OCI-LY1 (cell line): ENCODE results near the gene NKX2-8.

ENCODE experiments used
- H2AFZ ChIP-seq: fragments of 200-600 bp; sonication (generic), shearing (Covaris generic); 2 replicates; pipeline ENCODE4 v1.6.0; 2014; ENCODE audit warnings: antibody characterized with exemption, mild to moderate bottlenecking, low read length
- H3F3A ChIP-seq: fragments of 200-600 bp; sonication (generic), shearing (Covaris generic); 2 replicates; pipeline ENCODE4 v1.6.0; 2014; ENCODE audit warnings: mild to moderate bottlenecking, antibody characterized with exemption, low read length, moderate library complexity; ENCODE audit not compliant: insufficient read depth
- H3K27ac ChIP-seq: fragments of 200-600 bp; sonication (generic); 2 replicates; pipeline ENCODE4 v1.5.1; 2014; ENCODE audit warnings: low read length, mixed run types, mild to moderate bottlenecking, low read depth; ENCODE audit not compliant: poor library complexity, severe bottlenecking
- H3K27me3 ChIP-seq: fragments of 200-600 bp; sonication (generic); 2 replicates; pipeline ENCODE4 v1.6.0; 2014; ENCODE audit warnings: antibody characterized with exemption, mild to moderate bottlenecking, low read length, moderate library complexity; ENCODE audit not compliant: insufficient read depth
- H3K36me3 ChIP-seq: fragments of 200-600 bp; sonication (generic); 2 replicates; pipeline ENCODE4 v1.6.1; 2014; ENCODE audit warnings: mild to moderate bottlenecking, antibody characterized with exemption, low read length, moderate library complexity, mixed read lengths; ENCODE audit not compliant: insufficient read depth
- H3K4me1 ChIP-seq: fragments of 200-600 bp; sonication (generic); 2 replicates; pipeline ENCODE4 v1.5.1; 2014; ENCODE audit warnings: mild to moderate bottlenecking, low read length, moderate library complexity; ENCODE audit not compliant: insufficient read depth, severe bottlenecking
- H3K4me2 ChIP-seq: fragments of 200-600 bp; sonication (generic), shearing (Covaris generic); 2 replicates; pipeline ENCODE4 v1.6.1; 2014; ENCODE audit warnings: low read length
- H3K4me3 ChIP-seq: fragments of 200-600 bp; sonication (generic); 2 replicates; pipeline ENCODE4 v1.5.1; 2014; ENCODE audit warnings: low read length, low read depth, mild to moderate bottlenecking, mixed read lengths; ENCODE audit not compliant: poor library complexity, severe bottlenecking
- H3K79me2 ChIP-seq: fragments of 200-600 bp; shearing (Covaris generic); 2 replicates; pipeline ENCODE4 v1.6.1; 2016; ENCODE audit warnings: mixed run types, low read length, mixed read lengths; ENCODE audit not compliant: insufficient read depth
- H3K9ac ChIP-seq: fragments of 200-600 bp; sonication (generic), shearing (Covaris generic); 2 replicates; pipeline ENCODE4 v1.6.1; 2014; ENCODE audit warnings: mild to moderate bottlenecking, low read length, mixed read lengths
- H3K9me2 ChIP-seq: fragments of 200-600 bp; sonication (generic), shearing (Covaris generic); 2 replicates; pipeline ENCODE4 v1.6.1; 2014; ENCODE audit warnings: low read depth, mild to moderate bottlenecking, low read length, mixed read lengths
- H3K9me3 ChIP-seq: fragments of 200-600 bp; shearing (Covaris generic); 2 replicates; pipeline ENCODE4 v1.6.1; 2014; ENCODE audit warnings: low read length, mixed read lengths
- H4K20me1 ChIP-seq: fragments of 200-600 bp; sonication (generic), shearing (Covaris generic); 2 replicates; pipeline ENCODE4 v1.6.0; 2016; ENCODE audit warnings: mild to moderate bottlenecking, low read length; ENCODE audit not compliant: insufficient read depth
- EZH2 ChIP-seq: fragments of 200-600 bp; sonication (generic), shearing (Covaris generic); IDR thresholded peaks from 2 replicates; pipeline ENCODE4 v1.8.0; 2017; ENCODE audit warnings: borderline replicate concordance, mixed run types, mild to moderate bottlenecking, antibody characterized with exemption, low read length, moderate library complexity, mixed read lengths
- TF ChIP-seq, protein P1 (sequence below): fragments of 200-600 bp; sonication (generic), shearing (Covaris generic); IDR thresholded peaks from 2 replicates; pipeline ENCODE4 v1.5.1; 2017; ENCODE audit warnings: mild to moderate bottlenecking, antibody characterized with exemption, low read length, moderate library complexity, mixed read lengths

The NKX2-8 gene

DNA sequence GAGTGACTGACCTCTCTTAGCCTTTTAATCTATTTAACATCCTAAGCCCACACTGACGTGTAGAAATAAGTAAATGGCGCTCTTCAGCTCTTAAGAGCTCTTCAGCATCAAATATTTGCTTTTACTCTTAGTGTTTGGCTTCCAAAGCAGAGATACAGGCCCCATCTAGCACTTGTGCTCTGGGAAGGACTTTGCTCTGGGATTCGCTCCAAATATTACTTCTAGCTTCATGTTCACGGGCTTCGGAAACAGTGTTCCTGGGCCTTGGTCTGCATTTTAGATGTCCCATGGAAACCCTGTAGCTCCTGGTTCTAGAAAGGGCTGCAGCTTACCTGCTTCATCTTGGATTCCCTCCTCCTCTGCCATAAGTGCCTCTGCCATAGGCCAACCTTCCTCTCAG lies 2.7 kb upstream of the NKX2-8 start:
- TF ChIP-seq EZH2: no peak
- TF ChIP-seq, protein P1, sequence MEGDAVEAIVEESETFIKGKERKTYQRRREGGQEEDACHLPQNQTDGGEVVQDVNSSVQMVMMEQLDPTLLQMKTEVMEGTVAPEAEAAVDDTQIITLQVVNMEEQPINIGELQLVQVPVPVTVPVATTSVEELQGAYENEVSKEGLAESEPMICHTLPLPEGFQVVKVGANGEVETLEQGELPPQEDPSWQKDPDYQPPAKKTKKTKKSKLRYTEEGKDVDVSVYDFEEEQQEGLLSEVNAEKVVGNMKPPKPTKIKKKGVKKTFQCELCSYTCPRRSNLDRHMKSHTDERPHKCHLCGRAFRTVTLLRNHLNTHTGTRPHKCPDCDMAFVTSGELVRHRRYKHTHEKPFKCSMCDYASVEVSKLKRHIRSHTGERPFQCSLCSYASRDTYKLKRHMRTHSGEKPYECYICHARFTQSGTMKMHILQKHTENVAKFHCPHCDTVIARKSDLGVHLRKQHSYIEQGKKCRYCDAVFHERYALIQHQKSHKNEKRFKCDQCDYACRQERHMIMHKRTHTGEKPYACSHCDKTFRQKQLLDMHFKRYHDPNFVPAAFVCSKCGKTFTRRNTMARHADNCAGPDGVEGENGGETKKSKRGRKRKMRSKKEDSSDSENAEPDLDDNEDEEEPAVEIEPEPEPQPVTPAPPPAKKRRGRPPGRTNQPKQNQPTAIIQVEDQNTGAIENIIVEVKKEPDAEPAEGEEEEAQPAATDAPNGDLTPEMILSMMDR: no peak
- Histone ChIP-seq H4K20me1 (no peaks in the 10 kb centered on the region), H3K27ac (no peak overlapping the region), H3K36me3 (no peaks in the 10 kb centered on the region), H3K9me2 (no peaks in the 10 kb centered on the region), H3K79me2 (no peaks in the 10 kb centered on the region), H3K9ac (no peak overlapping the region), H3K27me3 (no peaks in the 10 kb centered on the region), H2AFZ (no peak overlapping the region), H3K9me3 (no peaks in the 10 kb centered on the region), H3F3A (no peaks in the 10 kb centered on the region), H3K4me1 (no peaks in the 10 kb centered on the region), H3K4me3 (no peak overlapping the region), H3K4me2 (no peak overlapping the region)

DNA sequence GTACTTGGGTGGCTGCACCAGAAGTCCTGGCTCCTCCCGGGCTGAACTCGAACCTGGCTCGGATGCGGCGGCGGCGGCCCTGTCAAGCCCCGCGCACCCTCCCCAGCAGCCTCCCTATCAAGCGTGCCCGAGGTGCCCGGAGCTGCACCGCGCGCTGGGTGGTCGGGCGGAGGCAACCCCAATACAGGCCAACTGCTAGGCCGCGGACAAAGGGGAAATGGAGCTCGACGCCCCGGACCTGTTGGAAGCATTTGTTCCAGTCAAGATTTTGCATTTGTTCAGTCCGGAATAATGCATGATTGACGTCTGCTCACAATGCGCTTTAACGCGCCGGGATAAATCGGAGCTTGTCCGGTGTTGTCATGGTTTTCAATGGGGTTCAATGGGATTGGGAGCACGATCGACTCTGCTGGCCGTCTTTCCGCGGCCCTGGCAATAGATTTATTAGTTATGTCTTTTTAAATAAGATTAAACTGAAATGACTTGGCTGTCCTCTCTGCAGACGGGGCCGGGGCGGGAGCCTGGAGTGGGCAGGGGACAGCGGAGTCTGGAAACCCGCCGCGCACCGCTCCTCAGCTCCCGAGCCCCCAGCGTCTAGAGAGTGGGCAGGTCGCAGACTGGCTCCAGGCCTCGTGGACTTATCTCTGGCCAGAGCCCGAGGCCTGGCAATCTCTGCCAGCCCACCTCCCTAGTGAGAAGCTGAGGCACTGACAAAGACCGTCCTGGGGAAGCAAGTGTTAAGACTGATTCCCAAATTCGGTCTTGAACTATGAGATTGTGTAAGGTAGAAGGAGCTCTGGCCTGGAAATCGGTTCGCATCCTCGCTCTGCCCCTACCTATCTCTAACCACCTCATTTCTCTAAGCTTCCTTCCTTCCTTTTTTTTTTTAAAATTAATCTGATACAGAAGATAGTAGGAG lies 1.7 kb upstream of the NKX2-8 start:
- Histone ChIP-seq H3K27me3 (no peaks in the 10 kb centered on the region), H4K20me1 (no peaks in the 10 kb centered on the region), H2AFZ (no peak overlapping the region), H3F3A (no peaks in the 10 kb centered on the region), H3K4me3 (no peak overlapping the region), H3K36me3 (no peaks in the 10 kb centered on the region), H3K27ac (no peak overlapping the region), H3K4me1 (no peaks in the 10 kb centered on the region), H3K4me2 (no peak overlapping the region), H3K9ac (no peak overlapping the region), H3K79me2 (no peaks in the 10 kb centered on the region), H3K9me2 (no peaks in the 10 kb centered on the region), H3K9me3 (no peaks in the 10 kb centered on the region)
- TF ChIP-seq, protein P1: no peak
- no peak for TF ChIP-seq EZH2

GRCh38 chr14:36583242-36583892 lies 953 bp upstream of the NKX2-8 start:
- Histone ChIP-seq H3F3A (no peaks in the 10 kb centered on the region), H2AFZ (no peak overlapping the region), H3K27ac (no peak overlapping the region), H3K4me1 (no peaks in the 10 kb centered on the region), H3K9me2 (no peaks in the 10 kb centered on the region), H4K20me1 (no peaks in the 10 kb centered on the region), H3K27me3 (no peaks in the 10 kb centered on the region), H3K4me2 (no peak overlapping the region), H3K9me3 (no peaks in the 10 kb centered on the region), H3K4me3 (no peak overlapping the region), H3K36me3 (no peaks in the 10 kb centered on the region), H3K9ac (no peak overlapping the region), H3K79me2 (no peaks in the 10 kb centered on the region)
- no peak for TF ChIP-seq EZH2
- TF ChIP-seq, protein P1: no peak
